HL-60 (cell line): ENCODE results near the gene MT1B.

Source experiments
- CTCF ChIP-seq: IDR thresholded peaks from one replicate; pipeline ENCODE4 v1.5.1; 2011; ENCODE audit warnings: low read length, control low read depth, inconsistent platforms; ENCODE audit not compliant: insufficient read depth
- GABPA ChIP-seq: IDR thresholded peaks from 2 replicates; pipeline ENCODE4 v1.6.1; 2012; ENCODE audit warnings: low read depth
- POLR2AphosphoS5 ChIP-seq: IDR thresholded peaks from 2 replicates; pipeline ENCODE4 v1.6.1; 2012; ENCODE audit warnings: low read depth
- SPI1 ChIP-seq: IDR thresholded peaks from 2 replicates; pipeline ENCODE4 v1.6.1; 2012; ENCODE audit warnings: low read depth, mild to moderate bottlenecking, borderline replicate concordance
- TF ChIP-seq, protein P1 (sequence below): IDR thresholded peaks from 2 replicates; pipeline ENCODE4 v1.6.1; 2012; ENCODE audit warnings: low read depth; ENCODE audit not compliant: insufficient replicate concordance

GRCh38 chr16:56689171-56689570 is 37.5 kb downstream of the MT1B start:
- TF ChIP-seq CTCF (no peak), GABPA (no peak), POLR2AphosphoS5 (no peak), SPI1 (no peak)
- TF ChIP-seq, protein P1, sequence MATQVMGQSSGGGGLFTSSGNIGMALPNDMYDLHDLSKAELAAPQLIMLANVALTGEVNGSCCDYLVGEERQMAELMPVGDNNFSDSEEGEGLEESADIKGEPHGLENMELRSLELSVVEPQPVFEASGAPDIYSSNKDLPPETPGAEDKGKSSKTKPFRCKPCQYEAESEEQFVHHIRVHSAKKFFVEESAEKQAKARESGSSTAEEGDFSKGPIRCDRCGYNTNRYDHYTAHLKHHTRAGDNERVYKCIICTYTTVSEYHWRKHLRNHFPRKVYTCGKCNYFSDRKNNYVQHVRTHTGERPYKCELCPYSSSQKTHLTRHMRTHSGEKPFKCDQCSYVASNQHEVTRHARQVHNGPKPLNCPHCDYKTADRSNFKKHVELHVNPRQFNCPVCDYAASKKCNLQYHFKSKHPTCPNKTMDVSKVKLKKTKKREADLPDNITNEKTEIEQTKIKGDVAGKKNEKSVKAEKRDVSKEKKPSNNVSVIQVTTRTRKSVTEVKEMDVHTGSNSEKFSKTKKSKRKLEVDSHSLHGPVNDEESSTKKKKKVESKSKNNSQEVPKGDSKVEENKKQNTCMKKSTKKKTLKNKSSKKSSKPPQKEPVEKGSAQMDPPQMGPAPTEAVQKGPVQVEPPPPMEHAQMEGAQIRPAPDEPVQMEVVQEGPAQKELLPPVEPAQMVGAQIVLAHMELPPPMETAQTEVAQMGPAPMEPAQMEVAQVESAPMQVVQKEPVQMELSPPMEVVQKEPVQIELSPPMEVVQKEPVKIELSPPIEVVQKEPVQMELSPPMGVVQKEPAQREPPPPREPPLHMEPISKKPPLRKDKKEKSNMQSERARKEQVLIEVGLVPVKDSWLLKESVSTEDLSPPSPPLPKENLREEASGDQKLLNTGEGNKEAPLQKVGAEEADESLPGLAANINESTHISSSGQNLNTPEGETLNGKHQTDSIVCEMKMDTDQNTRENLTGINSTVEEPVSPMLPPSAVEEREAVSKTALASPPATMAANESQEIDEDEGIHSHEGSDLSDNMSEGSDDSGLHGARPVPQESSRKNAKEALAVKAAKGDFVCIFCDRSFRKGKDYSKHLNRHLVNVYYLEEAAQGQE = no peak
